Measurements from ENCODE around the gene APLN.

DNA sequence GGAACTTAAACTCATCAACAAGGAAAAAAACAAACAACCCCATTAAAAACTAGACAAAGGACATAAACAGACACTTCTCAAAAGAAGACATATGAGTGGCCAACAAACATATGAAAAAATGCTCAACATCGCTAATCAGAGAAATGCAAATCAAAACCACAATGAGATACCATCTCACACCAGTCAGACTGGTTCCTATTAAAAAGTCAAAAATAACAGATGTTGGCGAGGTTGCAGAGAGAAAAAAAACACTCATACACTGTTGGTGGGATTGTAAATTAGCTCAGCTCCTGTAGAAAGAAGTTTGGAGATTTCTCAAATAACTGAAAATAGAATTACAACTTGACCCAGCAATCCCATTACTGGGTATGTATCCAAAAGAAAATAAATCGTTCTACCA, 28.7 kb downstream of the APLN start:
- TF ChIP-seq, protein P1, sequence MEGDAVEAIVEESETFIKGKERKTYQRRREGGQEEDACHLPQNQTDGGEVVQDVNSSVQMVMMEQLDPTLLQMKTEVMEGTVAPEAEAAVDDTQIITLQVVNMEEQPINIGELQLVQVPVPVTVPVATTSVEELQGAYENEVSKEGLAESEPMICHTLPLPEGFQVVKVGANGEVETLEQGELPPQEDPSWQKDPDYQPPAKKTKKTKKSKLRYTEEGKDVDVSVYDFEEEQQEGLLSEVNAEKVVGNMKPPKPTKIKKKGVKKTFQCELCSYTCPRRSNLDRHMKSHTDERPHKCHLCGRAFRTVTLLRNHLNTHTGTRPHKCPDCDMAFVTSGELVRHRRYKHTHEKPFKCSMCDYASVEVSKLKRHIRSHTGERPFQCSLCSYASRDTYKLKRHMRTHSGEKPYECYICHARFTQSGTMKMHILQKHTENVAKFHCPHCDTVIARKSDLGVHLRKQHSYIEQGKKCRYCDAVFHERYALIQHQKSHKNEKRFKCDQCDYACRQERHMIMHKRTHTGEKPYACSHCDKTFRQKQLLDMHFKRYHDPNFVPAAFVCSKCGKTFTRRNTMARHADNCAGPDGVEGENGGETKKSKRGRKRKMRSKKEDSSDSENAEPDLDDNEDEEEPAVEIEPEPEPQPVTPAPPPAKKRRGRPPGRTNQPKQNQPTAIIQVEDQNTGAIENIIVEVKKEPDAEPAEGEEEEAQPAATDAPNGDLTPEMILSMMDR (conservative IDR thresholded peaks at IDR 0.05 in 1 of 2, IDR thresholded peaks at IDR 0.05 in 1 of 2; ENCODE audit: low read depth in 1 of 2, low read length in 2 of 2) = no peak
- TF ChIP-seq EZH2 (IDR thresholded peaks at IDR 0.05; ENCODE audit: low read length, missing control alignments) = no peak

Data from fibroblast of lung (primary cell).